SU-DHL-6 (cell line): ENCODE data around the gene LGALS16.

Experiments used
- H2AFZ ChIP-seq: fragments of 200-600 bp; sonication (generic); 2 replicates; pipeline ENCODE4 v1.6.1; 2014; ENCODE audit warnings: low read depth, mild to moderate bottlenecking, moderate library complexity, mixed read lengths, antibody characterized with exemption, low read length; ENCODE audit not compliant: severe bottlenecking
- H3F3A ChIP-seq: fragments of 200-600 bp; shearing (Covaris generic); 2 replicates; pipeline ENCODE4 v1.6.0; 2016; ENCODE audit warnings: antibody characterized with exemption, mild to moderate bottlenecking; ENCODE audit not compliant: insufficient read depth
- H3K27ac ChIP-seq: fragments of 200-600 bp; sonication (generic); 2 replicates; pipeline ENCODE4 v1.5.1; 2016; ENCODE audit warnings: low read depth, mild to moderate bottlenecking, low read length, moderate library complexity, mixed read lengths
- H3K27me3 ChIP-seq: fragments of 200-600 bp; sonication (generic), shearing (Covaris generic); 2 replicates; pipeline ENCODE4 v1.6.0; 2014; ENCODE audit warnings: mild to moderate bottlenecking, low read length
- H3K36me3 ChIP-seq: fragments of 200-600 bp; sonication (generic); 2 replicates; pipeline ENCODE4 v1.6.1; 2014; ENCODE audit warnings: mild to moderate bottlenecking, low read length, mixed read lengths
- H3K4me2 ChIP-seq: fragments of 300-600, 200-600 bp; shearing (Covaris generic), sonication (generic); 2 replicates; pipeline ENCODE4 v1.6.0; 2014; ENCODE audit warnings: low read length, low read depth, mild to moderate bottlenecking; ENCODE audit not compliant: poor library complexity, severe bottlenecking
- H3K4me3 ChIP-seq: fragments of 200-600 bp; sonication (generic); 2 replicates; pipeline ENCODE4 v1.5.1; 2014; ENCODE audit warnings: antibody characterized with exemption, low read length, mild to moderate bottlenecking, mixed read lengths; ENCODE audit not compliant: insufficient read depth, poor library complexity, severe bottlenecking
- H3K79me2 ChIP-seq: fragments of 200-600 bp; sonication (generic); 2 replicates; pipeline ENCODE4 v1.6.1; 2014; ENCODE audit warnings: mild to moderate bottlenecking, low read length, moderate library complexity; ENCODE audit not compliant: insufficient read depth
- H3K9ac ChIP-seq: fragments of 200-600 bp; sonication (generic); 2 replicates; pipeline ENCODE4 v1.7.0; 2014; ENCODE audit warnings: mild to moderate bottlenecking, low read length
- H3K9me2 ChIP-seq: fragments of 200-600 bp; sonication (generic); replicated peaks from 2 replicates; pipeline ENCODE4 v1.6.1; 2014; ENCODE audit warnings: low read length; ENCODE audit not compliant: insufficient read depth
- H3K9me3 ChIP-seq: fragments of 200-600 bp; sonication (generic); 2 replicates; pipeline ENCODE4 v1.6.1; 2014; ENCODE audit warnings: low read length, mixed read lengths; ENCODE audit not compliant: insufficient read depth
- H4K20me1 ChIP-seq: fragments of 200-600 bp; sonication (generic); 2 replicates; pipeline ENCODE4 v1.6.1; 2014; ENCODE audit warnings: low read depth, mild to moderate bottlenecking, antibody characterized with exemption, low read length, moderate library complexity, mixed read lengths
- EZH2phosphoT487 ChIP-seq: fragments of 200-600 bp; sonication (generic), shearing (Covaris generic); conservative IDR thresholded peaks from 2 replicates; pipeline ENCODE4 v1.6.1; 2018; ENCODE audit warnings: mild to moderate bottlenecking, antibody characterized with exemption, low read length, moderate library complexity, mixed read lengths
- TF ChIP-seq, protein P1 (sequence below): fragments of 200-600 bp; sonication (generic); IDR thresholded peaks from one replicate; pipeline ENCODE4 v1.5.1; 2017; ENCODE audit warnings: antibody characterized with exemption, mild to moderate bottlenecking, low read length, moderate library complexity; ENCODE audit not compliant: insufficient read depth, poor library complexity, severe bottlenecking

Gene LGALS16

DNA sequence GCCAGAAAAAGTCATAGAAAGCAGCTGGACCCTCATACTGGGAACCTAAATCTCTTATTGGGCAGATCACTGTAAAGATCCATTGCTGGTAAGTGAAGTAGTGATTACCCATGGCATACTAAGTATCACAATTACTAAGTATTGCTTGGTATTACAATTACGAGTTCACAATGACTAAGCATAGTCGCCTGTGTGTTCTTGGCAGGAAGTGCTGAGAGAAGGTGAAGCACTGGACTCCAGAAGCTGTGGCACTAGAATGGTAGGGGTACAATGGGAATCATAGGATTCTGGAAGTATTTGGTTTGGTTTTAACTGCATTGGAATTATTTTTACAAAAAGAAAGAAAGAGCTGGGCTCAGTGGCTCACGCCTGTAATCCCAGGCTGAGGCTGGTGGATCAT is 20.3 kb downstream of the LGALS16 start:
- H3K9me3 ChIP-seq: no peaks in the 10 kb centered on the region
- no peak overlapping the region for H2AFZ ChIP-seq
- H3K9ac ChIP-seq: no peak overlapping the region
- H3F3A ChIP-seq: no peaks in the 10 kb centered on the region
- no peak overlapping the region for H3K27ac ChIP-seq
- no peaks in the 10 kb centered on the region for H4K20me1 ChIP-seq
- H3K4me2 ChIP-seq: no peak overlapping the region
- H3K4me3 ChIP-seq: no peak overlapping the region
- no peak for TF ChIP-seq EZH2phosphoT487
- TF ChIP-seq, protein P1, sequence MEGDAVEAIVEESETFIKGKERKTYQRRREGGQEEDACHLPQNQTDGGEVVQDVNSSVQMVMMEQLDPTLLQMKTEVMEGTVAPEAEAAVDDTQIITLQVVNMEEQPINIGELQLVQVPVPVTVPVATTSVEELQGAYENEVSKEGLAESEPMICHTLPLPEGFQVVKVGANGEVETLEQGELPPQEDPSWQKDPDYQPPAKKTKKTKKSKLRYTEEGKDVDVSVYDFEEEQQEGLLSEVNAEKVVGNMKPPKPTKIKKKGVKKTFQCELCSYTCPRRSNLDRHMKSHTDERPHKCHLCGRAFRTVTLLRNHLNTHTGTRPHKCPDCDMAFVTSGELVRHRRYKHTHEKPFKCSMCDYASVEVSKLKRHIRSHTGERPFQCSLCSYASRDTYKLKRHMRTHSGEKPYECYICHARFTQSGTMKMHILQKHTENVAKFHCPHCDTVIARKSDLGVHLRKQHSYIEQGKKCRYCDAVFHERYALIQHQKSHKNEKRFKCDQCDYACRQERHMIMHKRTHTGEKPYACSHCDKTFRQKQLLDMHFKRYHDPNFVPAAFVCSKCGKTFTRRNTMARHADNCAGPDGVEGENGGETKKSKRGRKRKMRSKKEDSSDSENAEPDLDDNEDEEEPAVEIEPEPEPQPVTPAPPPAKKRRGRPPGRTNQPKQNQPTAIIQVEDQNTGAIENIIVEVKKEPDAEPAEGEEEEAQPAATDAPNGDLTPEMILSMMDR: no peak
- no peaks in the 10 kb centered on the region for H3K79me2 ChIP-seq
- H3K27me3 ChIP-seq: no peaks in the 10 kb centered on the region
- H3K36me3 ChIP-seq: no peaks in the 10 kb centered on the region
- no peaks in the 10 kb centered on the region for H3K9me2 ChIP-seq

- no peaks in the 10 kb centered on the region for H4K20me1 ChIP-seq
- no peaks in the 10 kb centered on the region for H3K9me3 ChIP-seq
- H3K27me3 ChIP-seq: no peaks in the 10 kb centered on the region
- no peaks in the 10 kb centered on the region for H3K9me2 ChIP-seq
- TF ChIP-seq, protein P1: no peak
- no peak for TF ChIP-seq EZH2phosphoT487
- no peak overlapping the region for H2AFZ ChIP-seq
- H3K4me3 ChIP-seq: no peak overlapping the region
- H3F3A ChIP-seq: no peaks in the 10 kb centered on the region
- no peak overlapping the region for H3K9ac ChIP-seq
- no peaks in the 10 kb centered on the region for H3K79me2 ChIP-seq
- H3K27ac ChIP-seq: no peak overlapping the region
- H3K36me3 ChIP-seq: no peaks in the 10 kb centered on the region
- H3K4me2 ChIP-seq: no peak overlapping the region
Observed at GRCh38 chr19:39677961-39678889, 22.5 kb downstream of the LGALS16 start.

DNA sequence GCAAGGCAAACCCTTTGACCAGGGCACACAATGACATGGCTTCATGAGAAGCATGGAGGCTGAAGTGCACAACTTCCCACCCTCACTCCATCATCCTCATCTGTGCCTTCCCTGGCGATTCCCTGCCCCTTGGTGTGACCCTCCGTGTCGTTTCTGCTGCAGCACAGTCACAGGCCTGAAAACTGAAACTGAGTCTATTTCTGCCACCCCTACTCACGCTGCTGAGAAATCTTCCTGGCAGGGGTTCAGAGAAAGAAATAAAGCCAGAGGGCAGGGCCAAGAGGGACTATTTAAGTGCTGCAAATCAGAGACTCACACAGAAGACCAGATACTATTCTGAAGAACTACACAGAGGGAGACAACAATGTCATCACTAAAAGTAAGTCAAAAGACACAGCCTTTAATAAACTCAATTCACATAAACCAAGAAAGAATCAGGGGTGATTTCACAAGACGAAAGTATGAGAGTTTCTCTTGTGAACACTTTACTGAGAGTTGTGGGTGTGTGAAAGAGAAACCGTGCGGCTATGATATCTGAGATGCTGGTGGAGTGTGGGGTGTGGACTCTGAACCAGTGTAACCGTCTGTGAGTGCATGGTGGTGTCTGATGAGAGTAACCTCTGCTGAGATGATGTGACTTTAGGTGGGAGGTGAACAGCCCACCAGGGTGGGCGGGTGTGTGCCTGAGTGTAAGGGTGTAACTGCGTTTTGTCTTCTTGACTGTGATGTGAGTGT is 23.5 kb downstream of the LGALS16 start:
- H3K4me2 ChIP-seq: no peak overlapping the region
- no peak for TF ChIP-seq EZH2phosphoT487
- TF ChIP-seq, protein P1: no peak
- H3K4me3 ChIP-seq: no peak overlapping the region
- H3F3A ChIP-seq: no peaks in the 10 kb centered on the region
- H2AFZ ChIP-seq: no peak overlapping the region
- H3K9ac ChIP-seq: no peak overlapping the region
- H3K9me2 ChIP-seq: no peaks in the 10 kb centered on the region
- no peaks in the 10 kb centered on the region for H3K9me3 ChIP-seq
- no peaks in the 10 kb centered on the region for H3K27me3 ChIP-seq
- H3K36me3 ChIP-seq: no peaks in the 10 kb centered on the region
- no peaks in the 10 kb centered on the region for H3K79me2 ChIP-seq
- H4K20me1 ChIP-seq: no peaks in the 10 kb centered on the region
- no peak overlapping the region for H3K27ac ChIP-seq
